SK-N-SH treated with all-trans-retinoic acid at 6 μM for 48 hours (cell line): ENCODE results near the gene ADGRF1.

Experiments used
- ATAC-seq: fragments of 200-7000 bp; cut with Tn5 transposase; 3 replicates; pipeline ENCODE4 v1.9.1; 2020; ENCODE audit warnings: mild to moderate bottlenecking, moderate library complexity
- ARNTL ChIP-seq: fragments of 450-650 bp; formaldehyde crosslinking; IDR thresholded peaks from 2 replicates; pipeline ENCODE4 v1.5.0; 2020; ENCODE audit warnings: low read depth, mild to moderate bottlenecking, moderate library complexity, borderline replicate concordance
- BACH2 ChIP-seq: fragments of 250-450 bp; sonication (Bioruptor Pico); IDR thresholded peaks from 2 replicates; pipeline ENCODE4 v1.9.0; 2021; ENCODE audit warnings: mild to moderate bottlenecking, borderline replicate concordance
- CSDC2 ChIP-seq: fragments of 250-450 bp; sonication (Bioruptor Pico); IDR thresholded peaks from 2 replicates; pipeline ENCODE4 v1.5.0; 2020; ENCODE audit warnings: mild to moderate bottlenecking, moderate library complexity
- ESRRG ChIP-seq: fragments of 250-450 bp; sonication (Bioruptor Pico); IDR thresholded peaks from 2 replicates; pipeline ENCODE4 v1.6.1; 2021; ENCODE audit warnings: mild to moderate bottlenecking
- GLIS3 ChIP-seq: fragments of 250-450 bp; sonication (Bioruptor Pico); IDR thresholded peaks from 2 replicates; pipeline ENCODE4 v1.5.0; 2020; ENCODE audit warnings: mild to moderate bottlenecking, moderate library complexity
- ISL1 ChIP-seq: fragments of 250-450 bp; sonication (Bioruptor Pico); IDR thresholded peaks from 2 replicates; pipeline ENCODE4 v2.1.2; 2022; ENCODE audit warnings: mild to moderate bottlenecking, moderate library complexity
- PPARA ChIP-seq: fragments of 250-450 bp; sonication (Bioruptor Pico); IDR thresholded peaks from 2 replicates; pipeline ENCODE4 v1.5.0; 2020; ENCODE audit warnings: mild to moderate bottlenecking, borderline replicate concordance
- SNAI2 ChIP-seq: fragments of 250-450 bp; sonication (Bioruptor Pico); IDR thresholded peaks from 2 replicates; pipeline ENCODE4 v1.5.0; 2020; ENCODE audit warnings: mild to moderate bottlenecking, moderate library complexity
- TOX ChIP-seq: fragments of 250-450 bp; sonication (Bioruptor Pico); IDR thresholded peaks from 2 replicates; pipeline ENCODE4 v1.8.0; 2021; ENCODE audit warnings: mild to moderate bottlenecking, moderate library complexity, borderline replicate concordance
- ZC3H10 ChIP-seq: fragments of 250-450 bp; sonication (Bioruptor Pico); IDR thresholded peaks from 2 replicates; pipeline ENCODE4 v1.5.1; 2021; ENCODE audit warnings: mild to moderate bottlenecking, moderate library complexity
- ZFP3 ChIP-seq: fragments of 250-450 bp; sonication (Bioruptor Pico); IDR thresholded peaks from 2 replicates; pipeline ENCODE4 v1.5.0; 2020; ENCODE audit warnings: mild to moderate bottlenecking, moderate library complexity
- ZFP30 ChIP-seq: fragments of 450-650 bp; formaldehyde crosslinking; IDR thresholded peaks from 2 replicates; pipeline ENCODE4 v1.5.0; 2022; ENCODE audit warnings: mild to moderate bottlenecking, moderate library complexity
- ZNF565 ChIP-seq: fragments of 450-650 bp; formaldehyde crosslinking; conservative IDR thresholded peaks from 2 replicates; pipeline ENCODE4 v1.5.0; 2020; ENCODE audit warnings: low read depth, mild to moderate bottlenecking, moderate library complexity
- ZNF70 ChIP-seq: fragments of 450-650 bp; formaldehyde crosslinking; IDR thresholded peaks from 2 replicates; pipeline ENCODE4 v1.5.0; 2020; ENCODE audit warnings: mild to moderate bottlenecking, moderate library complexity
- ZNF8 ChIP-seq: fragments of 450-650 bp; formaldehyde crosslinking; IDR thresholded peaks from 2 replicates; pipeline ENCODE4 v1.5.0; 2020; ENCODE audit warnings: mild to moderate bottlenecking, moderate library complexity
- TF ChIP-seq, protein P1 (sequence below): fragments of 250-450 bp; sonication (Bioruptor Pico); IDR thresholded peaks from 2 replicates; pipeline ENCODE4 v1.8.0; 2021; ENCODE audit warnings: low read depth, mild to moderate bottlenecking, moderate library complexity, borderline replicate concordance
- TF ChIP-seq, protein P2 (sequence below): fragments of 250-450 bp; sonication (Bioruptor Pico); IDR thresholded peaks from 2 replicates; pipeline ENCODE4 v1.5.1; 2021; ENCODE audit warnings: mild to moderate bottlenecking, moderate library complexity
- TF ChIP-seq, protein P3 (sequence below): fragments of 250-450 bp; sonication (Bioruptor Pico); IDR thresholded peaks from 2 replicates; pipeline ENCODE4 v1.5.0; 2020; ENCODE audit warnings: mild to moderate bottlenecking, moderate library complexity
- TF ChIP-seq, protein P4 (sequence below): fragments of 250-450 bp; sonication (Bioruptor Pico); IDR thresholded peaks from 2 replicates; pipeline ENCODE4 v1.8.0; 2020; ENCODE audit warnings: mild to moderate bottlenecking, moderate library complexity, borderline replicate concordance

The ADGRF1 gene

DNA sequence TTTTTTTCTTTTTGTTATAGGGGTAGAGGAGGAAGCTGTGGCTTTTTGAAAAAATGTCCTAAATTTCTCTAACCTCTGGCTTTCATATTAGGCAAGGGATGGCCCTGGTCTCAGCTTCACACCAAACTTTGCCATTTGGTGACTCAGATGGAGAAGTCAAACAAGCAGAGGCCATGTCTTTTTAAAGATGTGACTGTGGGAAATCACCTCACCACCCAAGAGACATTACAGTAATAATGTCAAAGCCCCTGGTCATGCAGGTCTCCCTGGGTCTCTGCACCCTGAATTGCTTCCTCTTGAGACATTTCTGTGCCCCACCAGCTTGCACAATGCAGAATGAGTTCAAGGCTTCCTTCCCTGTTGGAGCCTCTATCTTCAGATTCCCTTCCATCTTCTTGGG lies 80.9 kb downstream of the ADGRF1 start:
- no peak for ATAC-seq
- TF ChIP-seq, protein P1, sequence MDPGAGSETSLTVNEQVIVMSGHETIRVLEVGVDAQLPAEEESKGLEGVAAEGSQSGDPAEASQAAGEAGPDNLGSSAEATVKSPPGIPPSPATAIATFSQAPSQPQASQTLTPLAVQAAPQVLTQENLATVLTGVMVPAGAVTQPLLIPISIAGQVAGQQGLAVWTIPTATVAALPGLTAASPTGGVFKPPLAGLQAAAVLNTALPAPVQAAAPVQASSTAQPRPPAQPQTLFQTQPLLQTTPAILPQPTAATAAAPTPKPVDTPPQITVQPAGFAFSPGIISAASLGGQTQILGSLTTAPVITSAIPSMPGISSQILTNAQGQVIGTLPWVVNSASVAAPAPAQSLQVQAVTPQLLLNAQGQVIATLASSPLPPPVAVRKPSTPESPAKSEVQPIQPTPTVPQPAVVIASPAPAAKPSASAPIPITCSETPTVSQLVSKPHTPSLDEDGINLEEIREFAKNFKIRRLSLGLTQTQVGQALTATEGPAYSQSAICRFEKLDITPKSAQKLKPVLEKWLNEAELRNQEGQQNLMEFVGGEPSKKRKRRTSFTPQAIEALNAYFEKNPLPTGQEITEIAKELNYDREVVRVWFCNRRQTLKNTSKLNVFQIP (CRISPR knock-in tag), result no peak
- no peak for TF ChIP-seq CSDC2
- no peak for TF ChIP-seq ZNF8 (CRISPR knock-in tag)
- TF ChIP-seq, protein P2, sequence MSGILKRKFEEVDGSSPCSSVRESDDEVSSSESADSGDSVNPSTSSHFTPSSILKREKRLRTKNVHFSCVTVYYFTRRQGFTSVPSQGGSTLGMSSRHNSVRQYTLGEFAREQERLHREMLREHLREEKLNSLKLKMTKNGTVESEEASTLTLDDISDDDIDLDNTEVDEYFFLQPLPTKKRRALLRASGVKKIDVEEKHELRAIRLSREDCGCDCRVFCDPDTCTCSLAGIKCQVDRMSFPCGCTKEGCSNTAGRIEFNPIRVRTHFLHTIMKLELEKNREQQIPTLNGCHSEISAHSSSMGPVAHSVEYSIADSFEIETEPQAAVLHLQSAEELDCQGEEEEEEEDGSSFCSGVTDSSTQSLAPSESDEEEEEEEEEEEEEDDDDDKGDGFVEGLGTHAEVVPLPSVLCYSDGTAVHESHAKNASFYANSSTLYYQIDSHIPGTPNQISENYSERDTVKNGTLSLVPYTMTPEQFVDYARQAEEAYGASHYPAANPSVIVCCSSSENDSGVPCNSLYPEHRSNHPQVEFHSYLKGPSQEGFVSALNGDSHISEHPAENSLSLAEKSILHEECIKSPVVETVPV (CRISPR knock-in tag), result no peak
- TF ChIP-seq ARNTL (CRISPR knock-in tag), result no peak
- no peak for TF ChIP-seq SNAI2 (CRISPR knock-in tag)
- no peak for TF ChIP-seq GLIS3 (CRISPR knock-in tag)
- no peak for TF ChIP-seq ISL1 (CRISPR knock-in tag)
- TF ChIP-seq, protein P3, sequence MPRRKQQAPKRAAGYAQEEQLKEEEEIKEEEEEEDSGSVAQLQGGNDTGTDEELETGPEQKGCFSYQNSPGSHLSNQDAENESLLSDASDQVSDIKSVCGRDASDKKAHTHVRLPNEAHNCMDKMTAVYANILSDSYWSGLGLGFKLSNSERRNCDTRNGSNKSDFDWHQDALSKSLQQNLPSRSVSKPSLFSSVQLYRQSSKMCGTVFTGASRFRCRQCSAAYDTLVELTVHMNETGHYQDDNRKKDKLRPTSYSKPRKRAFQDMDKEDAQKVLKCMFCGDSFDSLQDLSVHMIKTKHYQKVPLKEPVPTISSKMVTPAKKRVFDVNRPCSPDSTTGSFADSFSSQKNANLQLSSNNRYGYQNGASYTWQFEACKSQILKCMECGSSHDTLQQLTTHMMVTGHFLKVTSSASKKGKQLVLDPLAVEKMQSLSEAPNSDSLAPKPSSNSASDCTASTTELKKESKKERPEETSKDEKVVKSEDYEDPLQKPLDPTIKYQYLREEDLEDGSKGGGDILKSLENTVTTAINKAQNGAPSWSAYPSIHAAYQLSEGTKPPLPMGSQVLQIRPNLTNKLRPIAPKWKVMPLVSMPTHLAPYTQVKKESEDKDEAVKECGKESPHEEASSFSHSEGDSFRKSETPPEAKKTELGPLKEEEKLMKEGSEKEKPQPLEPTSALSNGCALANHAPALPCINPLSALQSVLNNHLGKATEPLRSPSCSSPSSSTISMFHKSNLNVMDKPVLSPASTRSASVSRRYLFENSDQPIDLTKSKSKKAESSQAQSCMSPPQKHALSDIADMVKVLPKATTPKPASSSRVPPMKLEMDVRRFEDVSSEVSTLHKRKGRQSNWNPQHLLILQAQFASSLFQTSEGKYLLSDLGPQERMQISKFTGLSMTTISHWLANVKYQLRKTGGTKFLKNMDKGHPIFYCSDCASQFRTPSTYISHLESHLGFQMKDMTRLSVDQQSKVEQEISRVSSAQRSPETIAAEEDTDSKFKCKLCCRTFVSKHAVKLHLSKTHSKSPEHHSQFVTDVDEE (CRISPR knock-in tag), result no peak
- no peak for TF ChIP-seq ESRRG (CRISPR knock-in tag)
- TF ChIP-seq, protein P4, sequence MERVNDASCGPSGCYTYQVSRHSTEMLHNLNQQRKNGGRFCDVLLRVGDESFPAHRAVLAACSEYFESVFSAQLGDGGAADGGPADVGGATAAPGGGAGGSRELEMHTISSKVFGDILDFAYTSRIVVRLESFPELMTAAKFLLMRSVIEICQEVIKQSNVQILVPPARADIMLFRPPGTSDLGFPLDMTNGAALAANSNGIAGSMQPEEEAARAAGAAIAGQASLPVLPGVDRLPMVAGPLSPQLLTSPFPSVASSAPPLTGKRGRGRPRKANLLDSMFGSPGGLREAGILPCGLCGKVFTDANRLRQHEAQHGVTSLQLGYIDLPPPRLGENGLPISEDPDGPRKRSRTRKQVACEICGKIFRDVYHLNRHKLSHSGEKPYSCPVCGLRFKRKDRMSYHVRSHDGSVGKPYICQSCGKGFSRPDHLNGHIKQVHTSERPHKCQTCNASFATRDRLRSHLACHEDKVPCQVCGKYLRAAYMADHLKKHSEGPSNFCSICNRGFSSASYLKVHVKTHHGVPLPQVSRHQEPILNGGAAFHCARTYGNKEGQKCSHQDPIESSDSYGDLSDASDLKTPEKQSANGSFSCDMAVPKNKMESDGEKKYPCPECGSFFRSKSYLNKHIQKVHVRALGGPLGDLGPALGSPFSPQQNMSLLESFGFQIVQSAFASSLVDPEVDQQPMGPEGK, result no peak
- no peak for TF ChIP-seq ZNF70 (CRISPR knock-in tag)
- TF ChIP-seq ZFP3, result no peak
- TF ChIP-seq TOX (CRISPR knock-in tag), result no peak
- TF ChIP-seq ZC3H10 (CRISPR knock-in tag), result no peak
- no peak for TF ChIP-seq PPARA (CRISPR knock-in tag)

DNA sequence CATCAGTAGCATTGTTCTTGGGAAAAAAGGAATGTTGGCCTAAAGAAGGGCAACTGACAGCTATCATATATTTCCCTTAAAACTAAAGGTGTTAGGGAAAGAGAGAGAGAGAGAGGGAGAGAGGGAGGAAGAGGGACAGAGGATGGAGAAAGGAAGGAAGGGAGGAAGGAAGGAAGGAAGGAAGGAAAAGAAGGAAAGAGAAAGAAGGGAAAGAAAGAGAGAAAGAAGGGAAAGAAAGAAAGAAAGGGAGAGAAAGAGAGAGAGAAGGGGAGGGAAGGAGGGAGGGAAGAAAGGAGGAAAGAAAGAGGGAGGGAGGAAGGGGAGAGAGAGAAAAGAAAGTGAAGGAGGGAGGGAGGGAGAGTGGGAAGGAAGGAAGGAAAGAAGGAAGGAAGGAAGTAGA lies 82.7 kb downstream of the ADGRF1 start:
- no peak for TF ChIP-seq ARNTL (CRISPR knock-in tag)
- TF ChIP-seq, protein P4, result no peak
- no peak for TF ChIP-seq ZFP3
- no peak for ATAC-seq

DNA sequence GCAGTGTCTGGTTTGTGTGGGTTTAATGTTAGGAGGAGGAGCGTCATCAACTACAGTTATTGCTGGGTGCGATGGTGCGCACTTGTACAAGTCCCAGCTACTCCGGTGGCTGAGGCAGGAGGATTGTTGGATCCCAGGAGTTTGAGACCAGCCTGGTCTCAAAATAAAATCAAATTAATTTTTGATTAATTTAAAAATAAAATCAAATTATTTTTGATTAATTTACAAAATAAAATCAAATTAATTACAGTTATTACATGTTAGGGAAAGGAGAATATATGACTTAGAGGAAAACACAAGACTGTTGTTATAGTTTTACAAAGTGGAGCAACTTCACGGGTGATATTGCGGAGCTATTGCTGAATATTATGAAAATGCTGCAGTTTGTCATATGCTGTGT lies 85.7 kb downstream of the ADGRF1 start:
- ATAC-seq, result no peak
- TF ChIP-seq ZFP30 (no peak), TOX (CRISPR knock-in tag) (no peak), ZNF565 (no peak), BACH2 (CRISPR knock-in tag) (no peak), ZFP3 (no peak), ZNF8 (CRISPR knock-in tag) (no peak), ARNTL (CRISPR knock-in tag) (no peak), ZC3H10 (CRISPR knock-in tag) (no peak), ESRRG (CRISPR knock-in tag) (no peak), SNAI2 (CRISPR knock-in tag) (no peak)
- TF ChIP-seq, protein P3 (CRISPR knock-in tag), result no peak
- TF ChIP-seq, protein P4, result no peak
- TF ChIP-seq, protein P1 (CRISPR knock-in tag), result no peak
